ENCODE data around the gene SYCE1L. TPM values are rescaled to one million over a fixed set of nuclear protein-coding genes. Genes with fewer than 3 reads are reported as not detected.

Gene SYCE1L
- polyA plus RNA-seq, 3 donors = 0.29 TPM; not detected in 2

GRCh38 chr16:77212741-77213541 lies 13.7 kb downstream of the SYCE1L start:
- H3K79me2 ChIP-seq (ENCODE audit: insufficient read depth, low read length) = no peaks in the 10 kb centered on the region
- Mint-ChIP-seq H3K27me3 (ENCODE audit: low read depth in 3 of 3) (peaks cover 14 to 24% (median 21%) of the 10 kb centered on the region in 3 donors), H3K4me3 (peak overlapping the region; percentile 85 to 87), H3K9me3 (peaks cover 0 to 6% (median 0%) of the 10 kb centered on the region in 7 donors), H3K27ac (peak overlapping the region in 2 of 7 donors; percentile 61 to 72), H3K36me3 (peaks cover 3 to 4% of the 10 kb centered on the region in 2 donors), H3K4me1 (peaks cover 10% of the 10 kb centered on the region)
- H2AFZ ChIP-seq (ENCODE audit: insufficient read depth, low read depth, low read length, poor library complexity, severe bottlenecking) = peak overlapping the region; percentile 95
- TF ChIP-seq CTCF (IDR thresholded peaks at IDR 0.05) = no peak
- intact Hi-C loops (cut with micrococcal nuclease) = no loop called here
- H3K27me3 ChIP-seq (ENCODE audit: control insufficient read depth in 2 of 2, insufficient read depth in 2 of 2, low read length in 2 of 2) = peaks cover 0 to 17% of the 10 kb centered on the region in 2 donors
- peak overlapping the region; percentile 68 for H3K9ac ChIP-seq (ENCODE audit: insufficient read depth, low read length, poor library complexity, severe bottlenecking)
- H4K20me1 ChIP-seq (ENCODE audit: insufficient read depth, low read length) = no peaks in the 10 kb centered on the region
- H3K4me3 ChIP-seq (replicated peaks in 1 of 3; ENCODE audit: low read depth in 2 of 3, low read length in 3 of 3) = peak overlapping the region; percentile 60 to 84 (median 64)
- peaks cover 14 to 18% of the 10 kb centered on the region in 2 donors for H3K4me1 ChIP-seq (ENCODE audit: control insufficient read depth in 1 of 2, insufficient read depth in 2 of 2, low read length in 2 of 2)
- no peak overlapping the region for H3K27ac ChIP-seq (ENCODE audit: low read depth in 1 of 2, low read length in 2 of 2)
- peak; percentile 19 to 35 (median 22) for DNase-seq
- WGBS (ENCODE audit: insufficient coverage) = 19% methylated on average over 59 of the region's 62 CpGs
- no peaks in the 10 kb centered on the region for H3K9me3 ChIP-seq (replicated peaks in 1 of 2; ENCODE audit: control insufficient read depth in 1 of 2, insufficient read depth in 1 of 2, low read length in 2 of 2)
- H3K4me2 ChIP-seq (replicated peaks; ENCODE audit: extremely low read depth, low read length, poor library complexity, severe bottlenecking) = peak overlapping the region; percentile 93
- H3K36me3 ChIP-seq (replicated peaks in 1 of 2; ENCODE audit: control insufficient read depth in 1 of 2, insufficient read depth in 2 of 2, low read length in 2 of 2) = no peaks in the 10 kb centered on the region

GRCh38 chr16:77213542-77214106 lies 14.4 kb downstream of the SYCE1L start:
- Histone ChIP-seq H3K4me2 (replicated peaks; ENCODE audit: extremely low read depth, low read length, poor library complexity, severe bottlenecking) (no peak overlapping the region), H3K27me3 (ENCODE audit: control insufficient read depth in 2 of 2, insufficient read depth in 2 of 2, low read length in 2 of 2) (peaks cover 0 to 17% of the 10 kb centered on the region in 2 donors), H3K36me3 (replicated peaks in 1 of 2; ENCODE audit: control insufficient read depth in 1 of 2, insufficient read depth in 2 of 2, low read length in 2 of 2) (no peaks in the 10 kb centered on the region), H2AFZ (ENCODE audit: insufficient read depth, low read depth, low read length, poor library complexity, severe bottlenecking) (no peak overlapping the region), H3K9ac (ENCODE audit: insufficient read depth, low read length, poor library complexity, severe bottlenecking) (no peak overlapping the region), H3K79me2 (ENCODE audit: insufficient read depth, low read length) (no peaks in the 10 kb centered on the region), H4K20me1 (ENCODE audit: insufficient read depth, low read length) (no peaks in the 10 kb centered on the region), H3K27ac (ENCODE audit: low read depth in 1 of 2, low read length in 2 of 2) (no peak overlapping the region), H3K9me3 (replicated peaks in 1 of 2; ENCODE audit: control insufficient read depth in 1 of 2, insufficient read depth in 1 of 2, low read length in 2 of 2) (no peaks in the 10 kb centered on the region), H3K4me3 (replicated peaks in 1 of 3; ENCODE audit: low read depth in 2 of 3, low read length in 3 of 3) (no peak overlapping the region), H3K4me1 (ENCODE audit: control insufficient read depth in 1 of 2, insufficient read depth in 2 of 2, low read length in 2 of 2) (peaks cover 14 to 18% of the 10 kb centered on the region in 2 donors)
- peaks cover 10% of the 10 kb centered on the region for H3K4me1 Mint-ChIP-seq
- intact Hi-C loops (cut with micrococcal nuclease) = no loop called here
- 96% methylated on average over 13 of the region's 15 CpGs for WGBS (ENCODE audit: insufficient coverage)
- peaks cover 0 to 6% (median 0%) of the 10 kb centered on the region in 7 donors for H3K9me3 Mint-ChIP-seq
- peak overlapping the region in 3 of 7 donors; percentile 18 to 58 (median 48) for H3K27ac Mint-ChIP-seq
- H3K27me3 Mint-ChIP-seq (ENCODE audit: low read depth in 3 of 3) = peaks cover 14 to 24% (median 21%) of the 10 kb centered on the region in 3 donors
- H3K4me3 Mint-ChIP-seq = peak overlapping the region; percentile 85 to 87
- peaks cover 3 to 4% of the 10 kb centered on the region in 2 donors for H3K36me3 Mint-ChIP-seq
- no peak for TF ChIP-seq CTCF (IDR thresholded peaks at IDR 0.05)
- peak in 2 of 3 donors; percentile 7 to 26 for DNase-seq

Measured in CD14-positive monocyte (primary cell).